ENCODE data around the gene RELL1.

Gene RELL1

DNA sequence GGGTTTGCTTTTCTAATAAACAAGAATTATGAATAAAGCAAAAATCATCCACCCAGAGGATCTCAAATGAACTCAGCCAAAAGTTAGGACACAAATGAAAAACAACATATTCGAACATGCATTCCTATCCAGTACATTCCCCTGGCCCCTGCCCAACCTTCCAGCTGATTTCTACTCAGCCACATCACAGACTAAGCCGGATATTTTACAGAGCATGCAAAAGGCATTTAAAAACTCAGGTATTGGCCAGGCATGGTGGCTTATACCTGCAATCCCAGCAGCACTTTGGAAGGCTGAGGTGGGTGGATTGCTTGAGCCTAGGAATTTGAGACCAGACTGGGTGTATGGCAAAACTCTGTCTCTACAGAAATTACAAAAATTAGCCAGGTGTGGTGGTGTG is 54.6 kb downstream of the RELL1 start:
- DNase-seq: no peak

GRCh38 chr4:37629713-37630112 is 56.5 kb downstream of the RELL1 start:
- DNase-seq: no peak

GRCh38 chr4:37628977-37629609 is 57.1 kb downstream of the RELL1 start:
- no peak for DNase-seq

DNA sequence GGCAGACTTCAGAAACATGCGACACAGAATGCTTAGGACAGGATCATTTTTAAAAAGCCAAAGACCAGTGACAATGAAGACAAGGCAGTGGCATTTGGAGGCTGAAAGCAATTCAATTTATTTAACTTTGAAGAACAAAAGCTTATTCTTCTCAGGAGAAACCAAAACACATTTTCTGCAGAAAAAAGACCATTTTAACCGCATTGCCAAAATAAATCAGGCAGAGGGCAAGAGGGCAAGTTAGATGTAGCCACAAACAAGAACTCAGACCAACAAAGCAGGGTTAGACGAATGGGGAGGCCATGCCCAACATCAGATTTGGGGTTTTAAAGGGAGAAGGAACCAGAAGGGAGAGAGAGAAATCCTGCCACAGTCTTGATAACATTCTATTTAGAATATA is 58.9 kb downstream of the RELL1 start:
- no peak for DNase-seq

DNA sequence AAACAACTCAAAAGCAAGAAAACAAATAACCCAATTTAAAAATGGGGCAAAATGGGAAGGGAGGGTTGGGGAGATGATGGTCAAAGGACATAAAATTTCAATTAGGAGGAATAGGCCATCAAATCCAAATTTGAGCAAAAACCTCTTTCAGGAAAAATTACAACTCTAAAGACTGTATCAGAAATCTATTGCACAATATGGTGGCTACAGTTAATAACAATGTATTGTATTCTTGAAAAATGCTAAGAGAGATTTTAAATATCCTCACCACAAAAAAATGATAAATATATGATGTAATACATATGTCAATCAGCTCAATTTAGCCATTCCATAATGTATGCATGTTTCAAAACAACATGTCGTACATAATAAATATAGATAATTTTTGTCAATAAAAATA is 60.7 kb downstream of the RELL1 start:
- no peak for DNase-seq

DNA sequence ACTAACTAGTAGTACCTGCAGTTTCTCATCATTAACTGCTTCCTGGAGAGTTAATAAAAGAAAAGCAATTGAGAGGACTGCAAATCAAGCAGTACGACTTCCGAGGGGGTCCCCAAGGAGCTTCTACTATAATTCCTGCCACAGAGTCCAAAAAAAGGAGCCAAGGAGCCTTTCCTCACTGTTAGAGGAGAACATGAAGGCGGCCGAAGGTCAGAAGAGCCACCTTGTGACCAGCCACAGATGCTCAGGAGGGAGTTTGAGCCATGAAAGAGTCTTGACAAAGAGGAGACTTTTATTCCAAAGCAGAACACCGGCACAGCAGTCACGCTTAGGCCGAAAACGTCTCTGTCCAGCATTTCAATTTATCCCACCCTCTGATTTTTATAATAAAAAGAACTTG is 62.2 kb downstream of the RELL1 start:
- DNase-seq: no peak

- no peak for DNase-seq
Observed at GRCh38 chr4:37623125-37623524, 63.1 kb downstream of the RELL1 start.

DNA sequence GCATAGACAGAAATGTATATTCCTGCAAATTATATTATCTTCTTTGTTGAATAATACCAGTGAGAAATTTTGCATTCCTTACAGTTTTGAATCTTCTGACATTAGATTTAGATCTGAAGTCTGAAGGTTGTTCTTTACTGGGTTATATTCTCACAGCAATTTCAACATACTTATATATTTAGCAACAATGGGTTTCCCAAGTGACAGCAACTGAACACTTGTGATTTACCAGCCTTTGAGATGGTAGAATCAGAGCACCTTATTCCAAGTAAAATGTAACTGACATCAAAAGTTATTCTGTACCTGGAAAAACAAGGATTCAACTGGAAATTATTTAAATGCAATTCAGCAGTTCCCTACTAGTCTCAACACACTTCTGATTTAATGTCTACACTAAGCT is 66.0 kb downstream of the RELL1 start:
- DNase-seq: no peak

- DNase-seq: no peak
Observed at GRCh38 chr4:37615720-37616063, 70.5 kb downstream of the RELL1 start.

GRCh38 chr4:37615059-37615719 is 71.0 kb downstream of the RELL1 start:
- no peak for DNase-seq

- no peak for DNase-seq
Observed at GRCh38 chr4:37612811-37613210, 73.4 kb downstream of the RELL1 start.

DNA sequence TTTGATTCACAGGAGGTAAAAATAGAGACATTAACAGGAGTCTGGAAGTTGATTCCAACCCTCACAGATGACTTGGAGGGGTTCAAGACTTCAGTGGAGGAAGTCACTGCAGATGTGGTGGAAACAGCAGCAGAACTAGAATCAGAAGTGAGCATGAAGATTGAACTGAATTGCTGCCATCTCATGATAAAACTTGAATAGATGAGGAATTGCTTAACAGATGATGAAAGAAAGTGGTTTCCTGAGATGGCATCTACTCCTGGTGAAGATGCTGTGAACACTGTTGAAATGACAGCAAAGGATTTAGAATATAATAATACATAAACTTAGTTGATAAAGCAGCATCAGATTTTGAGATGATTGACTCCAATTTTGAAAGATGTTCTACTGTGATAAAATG is 76.5 kb downstream of the RELL1 start:
- no peak for DNase-seq

- no peak for DNase-seq
Observed at GRCh38 chr4:37607018-37607417, 79.2 kb downstream of the RELL1 start.

DNA sequence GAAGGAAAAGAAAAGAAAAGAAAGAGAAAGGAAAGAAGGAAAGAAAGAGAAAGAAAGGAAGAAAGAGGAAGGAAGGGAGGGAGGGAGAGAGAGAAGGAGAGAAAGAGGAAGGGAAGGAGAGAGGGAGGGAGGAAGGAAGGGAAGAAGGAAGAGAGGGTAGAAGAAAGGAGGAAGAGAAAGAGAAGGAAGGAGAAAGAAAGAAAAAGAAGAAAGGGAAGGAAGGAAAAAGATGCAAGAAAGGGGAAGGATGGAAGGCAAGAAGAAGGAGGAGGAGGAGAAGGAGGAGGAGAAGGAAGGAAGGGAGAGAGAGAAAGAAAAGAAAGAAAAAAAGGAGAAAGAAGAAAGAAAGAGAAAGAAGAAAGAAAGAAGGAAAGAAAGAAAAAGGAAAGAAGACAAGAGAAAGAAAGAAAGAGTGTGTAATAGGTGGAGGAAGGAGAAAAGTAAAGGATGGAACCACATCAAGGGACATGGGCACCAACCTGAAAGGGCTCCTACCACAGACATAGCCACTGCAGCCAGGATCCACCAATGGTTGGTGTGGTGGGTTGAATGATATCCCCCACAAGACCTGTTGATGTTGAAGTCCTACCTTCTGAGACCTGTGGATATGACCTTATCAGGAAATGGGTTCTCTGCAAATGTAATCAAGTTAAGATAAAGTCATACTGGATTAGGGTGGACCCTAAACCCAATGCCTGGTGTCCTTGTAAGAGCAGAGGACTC is 80.2 kb downstream of the RELL1 start:
- no peak for DNase-seq

DNA sequence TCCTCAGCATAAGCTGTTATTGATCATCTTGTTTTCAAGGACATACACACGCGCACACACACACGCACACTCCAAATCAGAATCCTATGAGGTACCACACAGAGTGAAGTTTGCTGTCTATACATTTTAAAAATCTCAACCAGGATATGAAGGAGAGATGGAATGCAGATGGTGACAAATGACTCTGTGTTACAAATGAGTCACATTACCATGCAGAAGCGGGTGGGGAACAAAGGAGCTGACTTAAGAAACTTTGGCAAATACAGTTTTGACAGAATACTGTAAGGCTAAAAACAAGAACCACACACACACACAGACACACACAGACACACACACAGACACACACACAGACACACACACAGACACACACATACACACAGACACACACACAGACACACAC is 81.7 kb downstream of the RELL1 start:
- DNase-seq: no peak

GRCh38 chr4:37603711-37604110 is 82.5 kb downstream of the RELL1 start:
- no peak for DNase-seq

DNA sequence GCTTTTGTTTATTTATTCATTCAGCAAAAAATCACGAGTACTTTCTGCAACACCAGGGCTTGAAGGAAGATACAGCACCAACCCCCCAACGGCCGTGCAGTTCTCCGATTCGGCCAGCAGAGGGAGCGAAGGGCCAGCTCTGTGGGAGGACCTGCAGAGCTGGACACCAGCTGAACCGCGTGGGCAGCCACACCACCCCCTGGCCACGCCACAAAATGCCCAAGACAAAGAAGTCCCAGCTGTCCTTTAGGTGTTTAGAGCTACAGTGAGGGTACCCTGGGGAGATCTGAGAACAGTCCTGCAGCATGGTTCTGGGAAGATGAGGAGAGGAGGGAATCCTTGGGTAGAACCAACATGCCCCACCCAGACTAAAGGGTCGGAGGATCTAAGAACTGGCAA is 83.1 kb downstream of the RELL1 start:
- DNase-seq: peak; percentile 1

GRCh38 chr4:37602454-37603069 is 83.6 kb downstream of the RELL1 start:
- no peak for DNase-seq

DNA sequence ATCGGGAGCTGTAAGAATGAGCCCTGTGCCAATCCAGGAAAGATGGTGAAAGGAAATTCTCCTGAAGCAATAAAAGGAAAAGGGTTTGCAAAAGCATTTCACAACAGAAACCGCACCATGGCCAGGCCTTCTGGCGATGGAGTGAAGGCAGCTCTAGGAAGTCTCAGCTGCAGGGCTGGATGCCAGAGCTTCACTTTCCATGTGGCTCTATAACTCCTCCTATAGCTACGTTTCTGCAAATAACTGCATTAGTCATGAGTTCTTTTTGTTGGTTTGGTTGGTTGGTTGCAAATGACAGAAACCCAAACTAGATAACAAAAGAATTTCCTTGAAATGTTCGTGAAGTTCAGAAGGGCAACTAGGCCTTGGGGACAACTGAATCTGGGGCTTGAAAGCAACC is 84.6 kb downstream of the RELL1 start:
- DNase-seq: no peak

DNA sequence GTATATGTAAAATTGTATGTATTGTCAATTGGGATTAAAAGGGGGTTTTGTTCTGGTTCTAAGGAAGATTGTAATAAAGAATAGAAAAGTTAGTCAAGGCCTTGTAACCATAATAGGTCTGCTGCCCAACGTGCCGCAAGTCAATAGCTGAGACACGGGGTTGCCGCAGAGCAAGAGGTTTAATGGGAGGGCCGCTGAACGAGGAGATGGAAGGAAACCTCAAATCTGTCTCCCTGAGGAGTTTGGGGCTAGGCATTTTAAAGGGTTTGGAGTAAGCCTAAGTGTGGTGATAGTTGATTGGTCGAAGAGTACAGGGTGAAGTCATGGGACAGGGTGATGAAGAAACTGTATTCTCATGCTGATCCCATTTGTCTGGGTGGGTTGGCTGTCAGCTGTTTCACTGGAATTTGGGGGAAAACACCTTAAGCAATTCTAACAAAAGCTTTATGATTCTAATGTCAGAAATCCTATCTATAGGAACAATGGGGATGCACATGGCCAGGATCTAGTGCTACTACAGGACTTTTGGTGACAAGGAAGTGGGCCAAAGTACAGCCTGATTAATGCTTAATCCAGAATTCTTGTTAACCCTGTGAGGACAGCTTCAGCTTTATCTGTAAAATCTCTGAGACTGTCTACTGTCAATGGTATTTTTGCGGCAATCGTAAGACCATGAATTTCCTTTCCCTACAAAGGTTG is 86.9 kb downstream of the RELL1 start:
- no peak for DNase-seq

DNA sequence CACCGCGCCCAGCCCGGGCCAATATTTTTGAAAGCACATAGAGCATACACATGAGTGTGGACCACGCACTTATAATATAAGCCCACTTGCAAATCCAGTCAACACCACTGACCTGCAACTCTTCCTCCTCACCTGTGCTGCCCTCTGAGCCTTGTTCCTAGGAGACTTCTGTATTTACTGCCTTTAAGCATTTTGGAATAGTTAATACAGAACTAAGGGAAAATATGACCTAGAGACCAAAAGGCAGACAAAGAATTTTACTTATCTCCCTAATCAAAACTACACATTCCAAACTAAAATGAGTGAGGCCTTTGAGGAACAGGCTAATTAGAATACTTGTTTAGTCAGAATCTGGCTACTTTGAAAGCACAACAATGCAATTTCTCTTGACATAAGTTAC is 89.1 kb downstream of the RELL1 start:
- no peak for DNase-seq

DNA sequence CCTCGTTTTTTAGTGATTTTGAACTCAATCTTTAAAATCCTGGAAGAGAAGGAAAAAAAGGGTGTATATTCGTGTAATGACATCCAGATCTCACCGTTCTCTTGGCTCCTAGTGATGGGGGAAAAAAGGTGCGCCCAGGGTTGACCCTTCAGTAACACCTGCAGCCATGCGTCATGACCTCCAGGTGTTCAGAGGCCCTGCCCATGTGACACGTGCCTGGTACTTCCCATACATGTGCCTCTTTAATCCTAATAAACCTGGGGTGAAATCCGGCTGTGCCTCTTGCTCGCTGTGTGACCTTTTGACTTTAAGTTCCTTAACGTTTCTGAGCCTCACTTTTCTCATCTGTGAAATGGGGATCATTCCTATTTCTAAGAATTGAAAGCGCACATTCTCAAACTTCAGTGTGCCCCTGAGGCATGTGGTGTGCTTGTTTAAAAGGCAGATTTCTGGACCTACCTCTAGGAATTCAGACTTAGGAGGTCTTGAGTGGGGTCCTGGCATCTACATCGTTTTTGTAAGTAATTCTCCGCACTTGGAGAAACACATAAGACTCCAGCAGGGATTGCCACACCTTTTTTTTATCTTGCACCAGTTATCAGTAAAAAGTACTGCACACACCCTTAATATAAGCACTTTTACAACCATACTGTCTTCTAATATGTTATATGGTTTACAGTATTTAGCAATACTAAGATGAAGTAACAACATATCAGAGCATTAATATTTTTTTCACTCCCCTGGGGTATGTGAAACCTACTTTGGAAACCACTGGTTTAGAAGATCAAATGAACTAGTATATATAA is 90.1 kb downstream of the RELL1 start:
- no peak for DNase-seq

DNA sequence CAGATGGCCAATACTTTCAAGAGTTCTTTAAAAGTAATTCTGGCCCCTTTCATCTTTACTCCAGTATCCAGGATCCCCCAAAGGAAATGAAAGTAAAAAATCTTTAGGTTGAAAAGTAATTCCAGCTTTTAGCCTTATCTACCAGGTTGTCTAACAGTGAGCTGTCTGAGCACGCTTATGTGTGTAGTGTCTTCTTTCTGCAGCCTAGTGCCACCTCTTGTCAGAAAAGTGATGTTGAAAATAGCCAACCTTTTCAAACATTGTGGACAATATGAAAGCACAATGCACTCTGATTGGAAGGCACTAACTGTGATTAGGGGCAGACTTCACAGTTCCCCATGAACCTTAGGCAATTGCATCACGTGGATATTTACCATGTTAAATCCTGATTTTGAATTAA is 92.1 kb downstream of the RELL1 start:
- no peak for DNase-seq

Data from DMS153 (cell line).